GM20000 (cell line): ENCODE results near the gene CRELD2.

Experiments
- DNase-seq: peaks from one replicate; pipeline ENCODE4 v3.0.0; 2012; ENCODE audit warnings: low spot score
- CTCF ChIP-seq: IDR thresholded peaks from 2 replicates; pipeline ENCODE4 v1.5.1; 2012; ENCODE audit warnings: mild to moderate bottlenecking, control low read depth; ENCODE audit errors: extremely low read depth, missing control alignments

Gene CRELD2

DNA sequence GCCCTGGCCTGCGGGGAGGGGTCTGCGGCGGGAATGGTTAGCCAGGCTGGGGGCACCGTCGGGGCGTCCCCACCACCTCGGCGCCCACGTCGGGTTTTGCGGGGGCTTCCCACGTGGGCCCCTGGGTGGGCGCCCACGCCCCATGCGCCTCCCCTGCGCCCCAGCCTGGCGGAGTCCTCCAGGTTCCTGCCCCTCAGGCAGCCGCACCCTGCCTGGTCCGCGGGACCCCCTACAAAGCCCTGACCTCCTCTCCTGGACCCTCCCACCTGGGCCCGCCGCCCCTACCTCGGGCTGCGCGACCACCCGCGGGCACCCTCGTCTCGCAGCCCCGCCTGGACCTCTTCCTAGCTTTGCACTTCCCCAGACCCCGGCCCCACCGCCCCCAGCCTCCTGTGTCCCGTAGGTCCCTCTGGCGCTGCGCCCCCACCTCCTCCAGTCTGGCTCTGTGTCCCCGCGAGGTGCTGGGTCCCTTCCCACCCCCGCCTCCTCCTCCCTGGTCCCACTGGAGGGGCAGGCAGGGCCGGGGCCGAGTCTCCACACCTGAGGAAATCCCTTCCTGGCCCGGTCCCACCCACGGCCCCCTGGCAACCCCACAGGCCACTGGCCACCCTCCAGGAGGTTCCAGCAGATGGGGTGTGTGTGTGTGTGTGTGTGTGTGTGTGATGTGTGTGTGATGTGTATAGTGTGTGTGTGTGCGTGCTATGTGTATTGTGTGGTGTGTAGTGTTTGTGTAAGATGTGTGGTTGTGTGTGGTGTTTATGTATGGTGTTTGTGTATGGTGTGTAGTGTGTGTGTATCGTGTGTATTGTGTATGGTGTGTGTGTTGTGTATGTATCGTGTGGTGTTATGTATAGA, 54.0 kb downstream of the CRELD2 start:
- no peak for TF ChIP-seq CTCF
- DNase-seq: no peak

GRCh38 chr22:49973018-49973961, 54.9 kb downstream of the CRELD2 start:
- DNase-seq: no peak
- TF ChIP-seq CTCF: no peak

DNA sequence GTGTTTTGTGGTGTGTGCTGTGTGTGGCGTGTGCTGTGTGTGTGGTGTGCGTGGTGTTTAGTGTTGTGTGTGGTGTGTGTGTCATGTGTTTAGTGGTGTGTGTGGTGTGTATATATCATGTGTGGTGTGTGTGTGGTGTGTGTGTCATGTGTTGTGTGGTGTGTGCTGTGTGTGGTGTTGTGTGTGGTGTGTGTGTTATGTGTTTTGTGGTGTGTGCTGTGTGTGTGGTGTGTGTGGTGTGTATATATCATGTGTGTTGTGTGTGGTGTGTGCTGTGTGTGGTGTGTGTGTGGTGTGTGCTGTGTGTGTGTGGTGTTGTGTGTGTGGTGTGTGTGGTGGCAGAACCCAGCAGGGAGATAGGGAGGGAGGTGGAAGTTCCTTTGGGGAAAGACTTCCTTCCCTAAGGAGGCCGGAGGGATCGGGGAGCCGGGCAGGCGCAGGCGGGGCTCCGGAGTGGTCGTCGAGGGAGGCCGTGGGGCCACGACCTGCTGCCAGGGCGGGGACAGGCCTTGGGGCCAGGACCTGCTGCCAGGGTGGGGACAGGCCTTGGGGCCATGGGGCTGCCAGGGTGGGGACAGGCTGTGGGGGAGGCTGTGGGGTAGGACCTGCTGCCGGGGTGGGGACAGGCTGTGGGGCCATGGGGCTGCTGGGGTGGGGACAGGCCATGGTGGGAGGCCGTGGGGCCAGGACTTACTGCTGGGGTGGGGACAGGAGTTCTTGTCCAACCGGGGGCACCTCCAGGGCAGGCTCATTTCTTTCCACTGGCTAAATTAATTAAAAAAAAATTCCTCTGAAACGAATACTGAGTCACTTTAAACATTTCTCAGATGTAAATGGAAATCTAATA, 57.3 kb downstream of the CRELD2 start:
- DNase-seq: peak; percentile 75

DNA sequence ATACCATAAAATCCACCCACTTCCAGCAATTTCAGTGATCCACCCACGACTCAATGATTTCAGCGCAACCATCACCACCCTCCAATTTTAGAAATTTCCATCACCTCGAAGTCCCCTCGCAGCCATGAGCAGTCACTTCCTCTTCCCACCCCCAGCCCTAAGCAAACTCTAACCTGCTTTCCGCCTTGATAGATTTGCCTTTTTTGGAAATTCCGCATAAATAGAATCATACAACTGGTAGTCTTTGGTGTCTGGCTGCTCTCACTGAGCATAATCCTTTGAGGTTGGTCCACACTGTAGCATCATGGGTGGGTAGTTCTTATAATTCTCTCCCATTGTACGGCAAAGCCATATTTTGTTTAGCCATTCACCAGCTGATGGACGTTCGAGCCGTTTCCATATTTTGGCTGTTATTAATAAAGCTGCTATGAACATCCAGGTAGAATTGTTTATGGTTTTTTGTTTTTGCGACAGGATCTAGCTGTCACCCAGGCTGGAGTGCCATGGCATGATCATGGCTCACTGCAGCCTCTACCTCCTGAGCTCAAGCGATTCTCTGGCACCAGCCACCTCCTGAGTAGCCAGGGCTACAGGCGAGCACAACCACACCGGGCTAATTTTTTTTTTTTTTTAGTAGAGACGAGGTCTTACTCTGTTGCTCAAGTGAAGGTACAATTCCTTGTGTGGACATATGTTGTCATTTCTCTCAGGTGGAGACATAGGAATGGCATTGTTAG, 58.2 kb downstream of the CRELD2 start:
- TF ChIP-seq CTCF: no peak
- peak; percentile 79 for DNase-seq

More for the DNA sequence above, 57.3 kb downstream of the CRELD2 start:
- TF ChIP-seq CTCF: no peak
